CD8-positive, alpha-beta memory T cell (primary cell): ENCODE measurements around the gene ATP11B. TPM values are rescaled to one million over a fixed set of nuclear protein-coding genes. Genes with fewer than 3 reads are reported as not detected.

Experiments
- CTCF ChIA-PET: fragments of 350-600 bp; sonication (Branson Sonifier 250); formaldehyde crosslinking; loops from one replicate; lab custom pipeline; 2021; ENCODE audit warnings: antibody characterized with exemption; lab: Charles Lee
- POLR2A ChIA-PET: fragments of 350-600 bp; sonication (Branson Sonifier 250); formaldehyde crosslinking; loops from one replicate; lab custom pipeline; 2021; ENCODE audit warnings: antibody characterized with exemption; lab: Charles Lee
- DNase-seq, 5 donors: peaks; one replicate each; pipeline versions ENCODE4 v3.0.0 to v3.0.0-alpha.2; 2020 to 2022; ENCODE audit warnings: mixed read lengths in 1 of 5
- H3K27ac ChIP-seq: one replicate; pipeline ENCODE4 v1.7.0; 2013; ENCODE audit warnings: low read depth, mild to moderate bottlenecking, low read length, moderate library complexity
- H3K27me3 ChIP-seq: 2 replicates; pipeline ENCODE4 v1.7.0; 2013; ENCODE audit warnings: low read length, mild to moderate bottlenecking; ENCODE audit not compliant: insufficient read depth, poor library complexity, severe bottlenecking
- H3K36me3 ChIP-seq: 2 replicates; pipeline ENCODE4 v1.7.0; 2013; ENCODE audit warnings: mild to moderate bottlenecking, low read length, moderate library complexity; ENCODE audit not compliant: insufficient read depth
- H3K4me1 ChIP-seq: 2 replicates; pipeline ENCODE4 v1.7.0; 2013; ENCODE audit warnings: mild to moderate bottlenecking, low read length, moderate library complexity; ENCODE audit not compliant: insufficient read depth
- H3K4me3 ChIP-seq: 2 replicates; pipeline ENCODE4 v1.7.0; 2013; ENCODE audit warnings: mild to moderate bottlenecking, low read length
- H3K9me3 ChIP-seq: 2 replicates; pipeline ENCODE4 v1.7.0; 2013; ENCODE audit warnings: mild to moderate bottlenecking, low read length
- H3K27ac Mint-ChIP-seq, 8 donors: one replicate each; pipeline ENCODE4 v1.8.0; 2020 to 2021; ENCODE audit warnings: mixed read lengths in 8 of 8, mild to moderate bottlenecking in 6 of 8, inconsistent platforms in 3 of 8, moderate library complexity in 3 of 8
- H3K27me3 Mint-ChIP-seq, 2 donors: one replicate each; pipeline ENCODE4 v1.8.0; 2020 to 2021; ENCODE audit warnings: mixed read lengths in 2 of 2, mild to moderate bottlenecking in 1 of 2, moderate library complexity in 1 of 2
- H3K36me3 Mint-ChIP-seq, 3 donors: one replicate each; pipeline ENCODE4 v1.8.0; 2020 to 2021; ENCODE audit warnings: mixed read lengths in 3 of 3, inconsistent platforms in 1 of 3, mild to moderate bottlenecking in 1 of 3
- H3K4me1 Mint-ChIP-seq, 3 donors: one replicate each; pipeline ENCODE4 v1.8.0; 2020 to 2021; ENCODE audit warnings: mixed read lengths in 3 of 3, inconsistent platforms in 1 of 3, mild to moderate bottlenecking in 1 of 3
- H3K4me3 Mint-ChIP-seq, 7 donors: one replicate each; pipeline ENCODE4 v1.8.0; 2020 to 2021; ENCODE audit warnings: mixed read lengths in 7 of 7, mild to moderate bottlenecking in 6 of 7, moderate library complexity in 4 of 7, inconsistent platforms in 2 of 7
- H3K9me3 Mint-ChIP-seq, 5 donors: one replicate each; pipeline ENCODE4 v1.8.0; 2020 to 2022; ENCODE audit warnings: mixed read lengths in 5 of 5, mild to moderate bottlenecking in 3 of 5, moderate library complexity in 2 of 5, inconsistent platforms in 1 of 5
- polyA plus RNA-seq: library from polyadenylated mRNA; unstranded; fragments of 300-500 nt; fragmentation: Illumina TruSeq; gene quantifications from one replicate; pipeline ENCODE4 v1.2.3, GENCODE V29; 2021
- total RNA-seq, 2 experiments: library from RNA; stranded (reverse); gene quantifications; one replicate each; pipeline ENCODE4 v1.2.3, GENCODE V29; 2021

Gene ATP11B
- total and polyA plus RNA-seq, 3 experiments from 2014 or later = 47.0 to 78.2 (median 76.4) TPM

DNA sequence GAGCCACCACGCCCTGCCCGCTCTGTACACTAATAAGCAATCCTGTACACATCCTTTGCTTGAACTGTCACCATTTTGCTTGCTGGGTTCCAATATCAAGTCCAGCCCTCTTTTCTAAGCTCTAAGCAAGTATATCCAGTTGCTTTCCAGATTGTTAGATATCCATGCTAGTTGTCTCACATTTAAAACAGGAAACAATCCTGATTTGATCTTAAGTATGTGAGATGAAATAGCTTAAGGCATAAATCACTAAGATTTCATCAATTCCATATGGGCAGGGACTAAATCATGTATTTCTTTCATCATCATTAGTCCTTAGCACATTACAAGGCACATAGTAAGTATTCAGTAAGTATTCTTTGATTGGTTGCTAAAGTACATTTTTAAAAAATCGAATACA, 16.2 kb downstream of the ATP11B start:
- no peaks in the 10 kb centered on the region for H3K27me3 Mint-ChIP-seq
- peaks cover 38% of the 10 kb centered on the region for H3K4me1 ChIP-seq
- no peak overlapping the region for H3K4me3 ChIP-seq
- H3K4me1 Mint-ChIP-seq = peaks cover 70 to 87% (median 81%) of the 10 kb centered on the region in 3 donors
- H3K4me3 Mint-ChIP-seq = no peak overlapping the region
- H3K36me3 ChIP-seq = peaks cover 3% of the 10 kb centered on the region
- no peak overlapping the region for H3K27ac Mint-ChIP-seq
- H3K9me3 ChIP-seq = no peaks in the 10 kb centered on the region
- ChIA-PET POLR2A (no interaction called here), CTCF (no interaction called here)
- no peaks in the 10 kb centered on the region for H3K27me3 ChIP-seq
- H3K27ac ChIP-seq = no peak overlapping the region
- no peaks in the 10 kb centered on the region for H3K9me3 Mint-ChIP-seq
- no peak for DNase-seq
- H3K36me3 Mint-ChIP-seq = peaks cover 0 to 16% (median 9%) of the 10 kb centered on the region in 3 donors

DNA sequence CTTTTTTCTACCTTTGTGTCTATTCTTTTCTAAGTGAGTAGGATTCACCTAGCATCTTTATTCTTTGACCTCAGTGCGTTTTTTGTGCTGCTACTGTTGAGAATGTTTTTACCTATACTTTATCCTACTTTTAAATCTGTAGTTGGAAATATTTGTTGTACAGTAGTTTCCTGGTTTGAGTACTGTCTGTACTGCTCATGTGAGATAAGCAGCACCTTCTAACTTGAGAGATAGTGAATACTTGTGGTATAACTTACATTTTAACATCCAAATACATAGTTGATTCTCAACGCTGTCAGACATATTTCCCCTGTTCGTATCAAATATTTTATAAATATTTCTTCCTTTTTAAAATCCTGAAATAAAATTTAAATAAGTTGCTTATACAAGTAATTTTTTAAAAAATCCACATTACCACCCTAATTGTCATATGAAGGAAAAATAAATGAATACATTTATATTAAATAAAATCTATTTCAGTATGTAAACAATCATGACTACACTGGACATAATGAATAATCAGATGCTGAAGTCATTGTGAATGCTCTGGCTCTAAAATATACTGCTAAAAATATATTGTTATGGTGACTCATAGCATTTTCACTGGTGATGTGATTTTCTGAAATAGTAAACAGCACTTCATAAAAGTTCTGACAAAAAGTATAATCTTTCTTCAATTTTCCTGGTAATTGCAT, 17.4 kb downstream of the ATP11B start:
- H3K27me3 Mint-ChIP-seq = no peaks in the 10 kb centered on the region
- no peak for DNase-seq
- no peak overlapping the region for H3K27ac ChIP-seq
- H3K27me3 ChIP-seq = no peaks in the 10 kb centered on the region
- no peaks in the 10 kb centered on the region for H3K9me3 Mint-ChIP-seq
- H3K36me3 ChIP-seq = peaks cover 3% of the 10 kb centered on the region
- no peak overlapping the region for H3K4me3 ChIP-seq
- H3K4me3 Mint-ChIP-seq = peak overlapping the region in 1 of 7 donors; percentile 3
- CTCF ChIA-PET = no interaction called here
- peaks cover 43% of the 10 kb centered on the region for H3K4me1 ChIP-seq
- POLR2A ChIA-PET = no interaction called here
- H3K9me3 ChIP-seq = no peaks in the 10 kb centered on the region
- H3K27ac Mint-ChIP-seq = no peak overlapping the region
- H3K36me3 Mint-ChIP-seq = peaks cover 0 to 17% (median 9%) of the 10 kb centered on the region in 3 donors
- H3K4me1 Mint-ChIP-seq = peaks cover 69 to 88% (median 85%) of the 10 kb centered on the region in 3 donors

DNA sequence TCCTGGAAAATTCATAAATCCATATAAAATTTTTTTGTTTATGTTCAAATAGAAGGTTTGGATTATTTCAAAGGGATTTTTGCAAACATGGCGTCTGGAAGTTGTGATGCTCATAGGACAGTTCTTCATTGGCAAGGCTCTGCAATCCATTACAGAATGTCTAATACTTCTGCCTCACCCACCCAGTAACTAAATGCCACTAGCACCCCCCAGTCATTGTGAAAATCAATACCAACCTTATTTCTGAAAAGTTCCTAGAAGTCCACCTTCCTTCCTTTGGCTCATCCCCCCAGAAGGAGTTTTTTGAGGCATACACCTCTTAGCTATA, 17.9 kb downstream of the ATP11B start:
- no peak for DNase-seq
- POLR2A ChIA-PET = no interaction called here
- Histone ChIP-seq H3K4me3 (no peak overlapping the region), H3K9me3 (no peaks in the 10 kb centered on the region), H3K27me3 (no peaks in the 10 kb centered on the region), H3K36me3 (peaks cover 3% of the 10 kb centered on the region), H3K4me1 (peaks cover 48% of the 10 kb centered on the region), H3K27ac (no peak overlapping the region)
- CTCF ChIA-PET = no interaction called here
- peaks cover 0 to 17% (median 9%) of the 10 kb centered on the region in 3 donors for H3K36me3 Mint-ChIP-seq
- no peaks in the 10 kb centered on the region for H3K9me3 Mint-ChIP-seq
- peak overlapping the region in 1 of 7 donors; percentile 20 for H3K4me3 Mint-ChIP-seq
- no peaks in the 10 kb centered on the region for H3K27me3 Mint-ChIP-seq
- no peak overlapping the region for H3K27ac Mint-ChIP-seq
- H3K4me1 Mint-ChIP-seq = peaks cover 71 to 89% (median 86%) of the 10 kb centered on the region in 3 donors

DNA sequence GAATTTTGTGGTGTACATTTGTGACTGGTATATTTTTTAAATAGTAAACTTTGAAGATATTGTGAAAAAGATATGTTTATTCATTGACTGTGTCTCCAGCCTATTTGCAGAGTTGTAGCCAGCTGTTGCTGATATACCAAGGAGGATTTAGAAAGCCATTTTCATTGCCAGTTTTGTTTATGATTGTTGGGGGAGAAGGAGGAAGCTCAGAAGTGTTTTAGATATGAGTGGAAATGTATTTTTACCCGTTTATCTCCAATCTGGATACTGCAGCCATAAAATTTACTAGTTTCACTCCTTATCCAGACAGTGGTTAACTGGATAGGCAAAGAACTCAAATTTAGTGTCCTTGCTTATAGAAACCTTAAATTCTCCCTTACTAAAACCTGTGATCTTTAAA, 18.8 kb downstream of the ATP11B start:
- H3K27ac Mint-ChIP-seq = peak overlapping the region in 2 of 8 donors; percentile 5 to 13
- peaks cover 0 to 17% (median 9%) of the 10 kb centered on the region in 3 donors for H3K36me3 Mint-ChIP-seq
- H3K27ac ChIP-seq = no peak overlapping the region
- ChIA-PET CTCF (no interaction called here), POLR2A (no interaction called here)
- no peaks in the 10 kb centered on the region for H3K27me3 ChIP-seq
- H3K27me3 Mint-ChIP-seq = no peaks in the 10 kb centered on the region
- no peaks in the 10 kb centered on the region for H3K9me3 ChIP-seq
- no peak for DNase-seq
- H3K4me3 ChIP-seq = no peak overlapping the region
- H3K4me1 ChIP-seq = peaks cover 41% of the 10 kb centered on the region
- H3K4me3 Mint-ChIP-seq = no peak overlapping the region
- H3K36me3 ChIP-seq = peaks cover 3% of the 10 kb centered on the region
- H3K9me3 Mint-ChIP-seq = no peaks in the 10 kb centered on the region
- peaks cover 71 to 89% (median 81%) of the 10 kb centered on the region in 3 donors for H3K4me1 Mint-ChIP-seq

DNA sequence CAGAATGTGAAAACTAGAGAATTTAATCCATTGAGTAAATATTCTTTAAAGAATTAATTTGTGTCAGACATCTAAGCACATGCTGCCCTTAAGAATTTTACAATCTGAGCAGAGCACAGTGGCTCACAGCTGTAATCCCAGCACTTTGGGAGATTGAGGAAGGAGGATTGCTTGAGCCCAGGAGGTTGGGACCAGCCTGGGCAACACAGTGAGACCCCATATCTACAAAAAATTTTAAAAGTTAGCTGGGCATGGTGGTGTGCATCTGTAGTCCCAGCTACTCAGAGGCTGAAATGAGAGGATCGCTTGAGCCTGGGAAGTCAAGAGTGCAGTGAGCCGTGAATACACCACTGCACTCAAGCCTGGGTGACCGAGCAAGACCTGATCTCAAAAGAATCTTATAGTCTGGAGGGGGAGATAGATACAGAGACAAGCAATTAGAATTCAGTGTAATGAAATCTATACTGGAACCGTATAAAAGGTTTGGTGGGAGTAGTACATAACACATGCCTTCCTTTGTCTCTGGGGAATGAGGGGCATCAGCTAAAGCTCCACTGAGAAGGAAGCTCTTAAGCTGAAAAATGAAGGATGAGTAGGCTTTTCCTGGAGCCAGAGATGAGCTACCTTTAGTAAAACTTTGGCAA, 21.2 kb downstream of the ATP11B start:
- CTCF ChIA-PET = interaction anchor here (1.2 kb wide), 1 partner anchor 16 kb away, joined by 4 read pairs; no protein-coding TSS in a partner anchor
- DNase-seq = no peak
- peaks cover 68 to 82% (median 78%) of the 10 kb centered on the region in 3 donors for H3K4me1 Mint-ChIP-seq

DNA sequence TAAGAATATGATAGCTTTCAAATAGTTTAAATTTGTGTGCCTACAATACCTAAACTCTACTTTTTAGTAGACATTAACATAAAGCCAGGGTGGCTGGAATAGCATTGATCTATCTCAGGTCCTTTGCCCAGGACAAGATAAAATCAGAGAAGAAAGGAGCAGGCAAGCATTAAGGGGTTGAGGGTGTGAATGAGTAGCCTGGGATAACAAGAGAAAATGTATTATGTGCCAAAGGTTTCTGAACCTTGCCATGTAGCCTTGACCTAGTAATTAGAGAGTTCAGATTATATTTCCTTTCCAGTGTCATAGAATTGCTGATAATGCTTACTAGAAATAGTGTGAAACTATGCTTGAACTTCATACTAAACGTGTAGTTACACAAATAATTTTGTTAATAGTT, 22.9 kb downstream of the ATP11B start:
- Histone ChIP-seq H3K27ac (no peak overlapping the region), H3K36me3 (peaks cover under 1% of the 10 kb centered on the region), H3K27me3 (no peaks in the 10 kb centered on the region), H3K4me1 (peaks cover 31% of the 10 kb centered on the region), H3K9me3 (no peaks in the 10 kb centered on the region), H3K4me3 (no peak overlapping the region)
- Mint-ChIP-seq H3K4me1 (peaks cover 67 to 79% (median 77%) of the 10 kb centered on the region in 3 donors), H3K27me3 (no peaks in the 10 kb centered on the region), H3K9me3 (no peaks in the 10 kb centered on the region), H3K27ac (peak overlapping the region in 2 of 8 donors; percentile 13 to 78), H3K4me3 (peak overlapping the region in 1 of 7 donors; percentile 0), H3K36me3 (peaks cover 4 to 26% (median 5%) of the 10 kb centered on the region in 3 donors)
- no peak for DNase-seq
- POLR2A ChIA-PET = no interaction called here
- CTCF ChIA-PET = interaction anchor here (1.3 kb wide), 1 partner anchor 21 kb away, joined by 3 read pairs; no protein-coding TSS in a partner anchor

More for the DNA sequence above, 21.2 kb downstream of the ATP11B start:
- H3K27me3 ChIP-seq = no peaks in the 10 kb centered on the region
- no peaks in the 10 kb centered on the region for H3K9me3 ChIP-seq
- POLR2A ChIA-PET = no interaction called here
- Mint-ChIP-seq H3K36me3 (peaks cover 0 to 22% (median 4%) of the 10 kb centered on the region in 3 donors), H3K4me3 (peak overlapping the region in 3 of 7 donors; percentile 7 to 63 (median 34)), H3K27me3 (no peaks in the 10 kb centered on the region), H3K9me3 (no peaks in the 10 kb centered on the region), H3K27ac (peak overlapping the region in 2 of 8 donors; percentile 41 to 66)
- no peak overlapping the region for H3K27ac ChIP-seq
- peaks cover 33% of the 10 kb centered on the region for H3K4me1 ChIP-seq
- peaks cover 3% of the 10 kb centered on the region for H3K36me3 ChIP-seq
- no peak overlapping the region for H3K4me3 ChIP-seq

DNA sequence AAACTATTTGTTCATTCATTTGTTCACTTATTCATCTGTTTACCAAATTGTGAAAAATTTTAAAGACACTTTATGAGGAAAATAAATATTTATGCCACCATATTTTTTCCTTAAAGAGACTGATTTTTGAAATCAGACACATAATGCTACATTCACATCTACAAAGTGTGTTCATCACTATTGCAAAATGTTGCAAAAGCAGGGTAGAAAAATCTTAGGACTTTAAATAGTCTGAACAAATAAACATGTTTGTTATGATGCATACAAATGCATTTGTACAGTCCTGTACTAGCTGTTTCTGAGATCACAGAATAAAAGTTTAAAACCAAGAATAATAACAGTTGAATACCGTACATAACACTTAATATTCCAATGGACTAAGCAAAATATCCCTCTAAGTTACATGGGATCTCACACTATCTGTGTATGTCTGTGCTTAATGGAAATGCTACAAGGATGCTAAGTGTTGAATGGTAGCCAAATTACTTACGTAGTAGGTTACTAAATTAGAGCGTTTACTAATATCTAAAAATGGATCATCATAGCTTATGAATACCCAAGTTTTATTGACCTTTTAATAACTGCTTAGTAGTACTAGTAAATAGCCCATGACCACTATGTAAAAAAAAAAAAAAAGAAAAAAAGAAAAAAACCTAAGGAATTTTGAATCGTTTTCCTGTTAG, 25.1 kb downstream of the ATP11B start:
- Histone ChIP-seq H3K9me3 (no peaks in the 10 kb centered on the region), H3K27ac (no peak overlapping the region), H3K27me3 (no peaks in the 10 kb centered on the region), H3K4me1 (peaks cover 20% of the 10 kb centered on the region), H3K4me3 (no peak overlapping the region), H3K36me3 (peaks cover 7% of the 10 kb centered on the region)
- H3K4me3 Mint-ChIP-seq = no peak overlapping the region
- ChIA-PET CTCF (interaction anchor here (1.2 kb wide), 1 partner anchor 17 kb away, joined by 3 read pairs; no protein-coding TSS in a partner anchor), POLR2A (no interaction called here)
- peaks cover 12 to 38% (median 18%) of the 10 kb centered on the region in 3 donors for H3K36me3 Mint-ChIP-seq
- H3K9me3 Mint-ChIP-seq = peaks cover 0 to 2% (median 0%) of the 10 kb centered on the region in 5 donors
- no peak for DNase-seq
- H3K27me3 Mint-ChIP-seq = no peaks in the 10 kb centered on the region
- peaks cover 53 to 68% (median 55%) of the 10 kb centered on the region in 3 donors for H3K4me1 Mint-ChIP-seq
- peak overlapping the region in 2 of 8 donors; percentile 6 to 24 for H3K27ac Mint-ChIP-seq
